Measurements from ENCODE around the gene TP53TG5.

The TP53TG5 gene

DNA sequence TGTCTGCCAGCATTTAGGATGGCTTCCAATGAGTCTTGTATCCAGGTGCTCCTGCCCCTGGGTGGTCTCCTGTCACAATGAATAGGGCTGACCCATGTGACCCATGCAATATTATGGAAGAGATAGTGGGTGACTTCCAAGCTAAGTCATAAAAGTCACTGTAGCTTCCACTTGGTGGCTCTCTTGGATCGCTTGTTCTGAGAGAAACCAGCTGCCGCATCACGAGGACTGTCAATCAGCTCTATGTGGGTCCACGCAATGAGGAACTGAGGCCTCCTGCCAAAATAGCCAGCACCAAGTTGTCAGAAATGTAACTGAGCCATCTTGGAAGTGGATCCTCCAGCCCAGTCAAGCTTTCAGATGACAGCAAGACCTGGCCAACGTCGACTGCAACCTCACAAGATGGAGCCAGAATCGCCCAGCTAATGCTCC, 55.2 kb downstream of the TP53TG5 start:
- DNase-seq = no peak
